Measurements from ENCODE around the gene MRPL34.

MRPL34 gene

GRCh38 chr19:17311455-17312188 is 6.0 kb downstream of the MRPL34 start:
- FAIRE-seq (no peak), DNase-seq (ENCODE audit: insufficient read length, low spot score) (peak; percentile 14)
- TF ChIP-seq CTCF (IDR thresholded peaks at IDR 0.05; ENCODE audit: insufficient read depth, missing control alignments): no peak

- DNase-seq (ENCODE audit: insufficient read length, low spot score) (peak; percentile 11), FAIRE-seq (no peak)
- TF ChIP-seq CTCF (IDR thresholded peaks at IDR 0.05; ENCODE audit: insufficient read depth, missing control alignments): no peak
Observed at GRCh38 chr19:17312189-17313113, 6.8 kb downstream of the MRPL34 start.

- DNase-seq (ENCODE audit: insufficient read length, low spot score): peak; percentile 8
- no peak for TF ChIP-seq CTCF (IDR thresholded peaks at IDR 0.05; ENCODE audit: insufficient read depth, missing control alignments)
- FAIRE-seq: no peak
Observed at GRCh38 chr19:17314007-17314593, 8.4 kb downstream of the MRPL34 start.

- DNase-seq (ENCODE audit: insufficient read length, low spot score) (peak; percentile 12), FAIRE-seq (no peak)
- TF ChIP-seq CTCF (IDR thresholded peaks at IDR 0.05; ENCODE audit: insufficient read depth, missing control alignments): no peak
Observed at GRCh38 chr19:17318966-17319365, 13.3 kb downstream of the MRPL34 start.

GRCh38 chr19:17319473-17320238 is 14.0 kb downstream of the MRPL34 start:
- FAIRE-seq: no peak
- peak; percentile 3 for DNase-seq (ENCODE audit: insufficient read length, low spot score)
- no peak for TF ChIP-seq CTCF (IDR thresholded peaks at IDR 0.05; ENCODE audit: insufficient read depth, missing control alignments)

DNA sequence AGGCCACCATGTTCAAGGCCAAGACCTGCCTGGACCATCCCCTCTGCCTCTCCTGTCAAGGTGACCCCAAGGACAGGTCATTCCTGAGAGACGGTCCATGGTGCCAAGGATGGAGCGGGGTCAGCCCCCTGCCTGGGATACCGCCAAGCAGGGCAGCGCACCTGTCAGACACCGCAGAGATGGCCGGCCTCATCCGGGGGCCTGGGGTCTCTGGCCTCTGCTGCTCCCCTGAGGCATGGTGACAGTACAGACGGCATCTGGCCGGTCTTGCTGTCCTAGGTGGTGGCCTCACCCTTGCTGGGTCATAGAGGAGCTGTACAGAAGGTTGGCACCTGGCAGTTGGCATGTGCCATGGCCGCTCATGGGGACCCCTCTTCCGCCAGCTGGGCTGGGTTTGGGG is 14.8 kb downstream of the MRPL34 start:
- FAIRE-seq: no peak
- peak; percentile 9 for DNase-seq (ENCODE audit: insufficient read length, low spot score)
- no peak for TF ChIP-seq CTCF (IDR thresholded peaks at IDR 0.05; ENCODE audit: insufficient read depth, missing control alignments)
